HepG2 (cell line): ENCODE data around the gene MLLT10. TPM values are rescaled to one million over a fixed set of nuclear protein-coding genes. Genes with fewer than 3 reads are reported as not detected.

Source experiments
- CAMTA2 ChIP-seq: sonication (generic); formaldehyde crosslinking; IDR thresholded peaks from 2 replicates; pipeline ENCODE4 v1.4.0; 2020; ENCODE audit warnings: mild to moderate bottlenecking, missing genetic modification reagents, borderline replicate concordance
- DZIP1 ChIP-seq: sonication (generic); formaldehyde crosslinking; IDR thresholded peaks from 2 replicates; pipeline ENCODE4 v1.5.0; 2020; ENCODE audit warnings: mild to moderate bottlenecking, missing genetic modification reagents
- ETV6 ChIP-seq: sonication (generic); formaldehyde crosslinking; conservative IDR thresholded peaks from 2 replicates; pipeline ENCODE4 v1.4.0; 2020; ENCODE audit warnings: missing genetic modification reagents
- KDM3A ChIP-seq: IDR thresholded peaks from 2 replicates; pipeline ENCODE4 v1.6.1; 2018; ENCODE audit warnings: low read depth, missing compliant biosample characterization
- LCORL ChIP-seq, 2 experiments: fragments of 450-650 bp in 1 of 2; sonication (generic) in 1 of 2; formaldehyde crosslinking in 1 of 2; IDR thresholded peaks; 2 replicates each; pipeline versions ENCODE4 v1.5.0 to v1.6.1; 2017 to 2020; ENCODE audit warnings: antibody characterized with exemption in 1 of 2, missing genetic modification reagents in 1 of 2
- MTF2 ChIP-seq: sonication (generic); formaldehyde crosslinking; IDR thresholded peaks from 2 replicates; pipeline ENCODE4 v1.5.0; 2020; ENCODE audit warnings: missing genetic modification reagents, borderline replicate concordance
- NCOA2 ChIP-seq: sonication (generic); formaldehyde crosslinking; IDR thresholded peaks from 2 replicates; pipeline ENCODE4 v1.8.0; 2022; ENCODE audit warnings: inconsistent platforms
- RBAK ChIP-seq: sonication (generic); formaldehyde crosslinking; IDR thresholded peaks from 2 replicates; pipeline ENCODE4 v1.5.1; 2020; ENCODE audit warnings: mild to moderate bottlenecking, missing genetic modification reagents
- RXRB ChIP-seq: IDR thresholded peaks from 2 replicates; pipeline ENCODE4 v1.6.1; 2016; ENCODE audit warnings: borderline replicate concordance, missing genetic modification reagents, missing compliant biosample characterization
- SALL1 ChIP-seq: sonication (generic); formaldehyde crosslinking; IDR thresholded peaks from 2 replicates; pipeline ENCODE4 v1.8.0; 2022; ENCODE audit warnings: mild to moderate bottlenecking, missing genetic modification reagents
- U2AF1 ChIP-seq: fragments of 200-400 bp; formaldehyde crosslinking; optimal IDR thresholded peaks from 2 replicates; pipeline ENCODE3; 2017; ENCODE audit warnings: mild to moderate bottlenecking, low read depth, low read length
- ZBTB21 ChIP-seq: sonication (generic); formaldehyde crosslinking; IDR thresholded peaks from 2 replicates; pipeline ENCODE4 v1.4.0; 2020; ENCODE audit warnings: missing genetic modification reagents
- ZNF101 ChIP-seq: sonication (generic); formaldehyde crosslinking; IDR thresholded peaks from 2 replicates; pipeline ENCODE4 v1.4.0; 2020; ENCODE audit warnings: mild to moderate bottlenecking, low read depth, missing genetic modification reagents, borderline replicate concordance
- ZNF234 ChIP-seq: sonication (generic); formaldehyde crosslinking; conservative IDR thresholded peaks from 2 replicates; pipeline ENCODE4 v1.5.1; 2020; ENCODE audit warnings: mild to moderate bottlenecking, missing genetic modification reagents
- ZNF274 ChIP-seq: sonication (generic); formaldehyde crosslinking; IDR thresholded peaks from 2 replicates; pipeline ENCODE4 v1.5.1; 2020; ENCODE audit warnings: mild to moderate bottlenecking, missing genetic modification reagents
- ZNF431 ChIP-seq: sonication (generic); formaldehyde crosslinking; IDR thresholded peaks from 2 replicates; pipeline ENCODE4 v1.9.0; 2022; ENCODE audit warnings: missing genetic modification reagents, low read depth, mild to moderate bottlenecking, borderline replicate concordance
- polyA plus RNA-seq, 8 experiments: library from polyadenylated mRNA; depleted of rRNA in 3 of 8; stranded (reverse) in 7 of 8; unstranded in 1 of 8; fragments of >200 nt; fragmentation: Illumina TruSeq in 4 of 8; extraction: Trizol in 4 of 8; gene quantifications; 2 replicates each; pipeline versions ENCODE4 v1.2.1 to v1.2.3, GENCODE V29; 2011 to 2016; ENCODE audit warnings: low read depth in 4 of 8, missing spikeins in 1 of 8, mixed read lengths in 1 of 8; ENCODE audit not compliant: insufficient read depth in 1 of 8
- total RNA-seq, 5 experiments: library from RNA; depleted of rRNA; stranded (reverse); fragments of >200 nt; fragmentation: Illumina TruSeq; extraction: Trizol; gene quantifications; 2 replicates each; pipeline ENCODE4 v1.2.3, GENCODE V29; 2016; ENCODE audit warnings: low read depth in 1 of 5
- TF ChIP-seq, protein P1 (sequence below): IDR thresholded peaks from 2 replicates; pipeline ENCODE4 v1.6.1; 2016; ENCODE audit warnings: mild to moderate bottlenecking
- TF ChIP-seq, protein P2 (sequence below): sonication (generic); formaldehyde crosslinking; conservative IDR thresholded peaks from 2 replicates; pipeline ENCODE4 v1.4.0; 2020; ENCODE audit warnings: missing genetic modification reagents
- TF ChIP-seq, protein P3 (sequence below): sonication (generic); formaldehyde crosslinking; IDR thresholded peaks from 2 replicates; pipeline ENCODE4 v1.5.1; 2020; ENCODE audit warnings: mild to moderate bottlenecking, missing genetic modification reagents, moderate library complexity

MLLT10 gene
- total and polyA plus RNA-seq, 2 of the 13 experiments (the other 11 are each of a cell fraction or from before 2014, with no cell fraction given), result 51.3 to 84.1 TPM

DNA sequence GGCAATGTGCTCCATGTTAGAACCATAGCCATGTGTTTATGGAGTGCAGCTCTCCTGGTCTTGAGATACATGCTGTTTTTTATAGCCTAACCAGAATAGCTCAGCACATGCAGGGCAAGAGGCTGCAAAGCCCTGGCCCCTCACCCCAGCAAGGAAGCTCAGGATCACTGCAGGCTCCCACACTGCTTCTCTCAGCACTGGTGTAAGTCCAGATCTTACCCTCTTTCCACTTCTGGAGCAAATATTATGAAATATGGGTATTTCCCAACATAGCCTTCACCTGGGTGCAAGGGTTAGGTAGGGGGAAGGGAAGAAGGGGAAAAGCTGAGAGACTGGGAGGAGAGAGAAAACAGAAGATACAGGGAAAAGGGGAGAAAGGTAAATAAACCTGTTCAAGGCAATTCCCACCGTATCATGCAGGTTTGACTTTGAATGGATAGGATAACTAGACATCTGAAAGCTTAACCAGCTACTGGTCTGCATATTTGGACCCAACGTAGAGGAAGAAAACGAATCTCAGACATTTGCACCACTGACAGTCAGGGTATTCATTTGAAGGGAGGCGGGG, 28.2 kb upstream of the MLLT10 start (continued):
- TF ChIP-seq ZNF101 (CRISPR knock-in tag), result no peak
- TF ChIP-seq, protein P1, sequence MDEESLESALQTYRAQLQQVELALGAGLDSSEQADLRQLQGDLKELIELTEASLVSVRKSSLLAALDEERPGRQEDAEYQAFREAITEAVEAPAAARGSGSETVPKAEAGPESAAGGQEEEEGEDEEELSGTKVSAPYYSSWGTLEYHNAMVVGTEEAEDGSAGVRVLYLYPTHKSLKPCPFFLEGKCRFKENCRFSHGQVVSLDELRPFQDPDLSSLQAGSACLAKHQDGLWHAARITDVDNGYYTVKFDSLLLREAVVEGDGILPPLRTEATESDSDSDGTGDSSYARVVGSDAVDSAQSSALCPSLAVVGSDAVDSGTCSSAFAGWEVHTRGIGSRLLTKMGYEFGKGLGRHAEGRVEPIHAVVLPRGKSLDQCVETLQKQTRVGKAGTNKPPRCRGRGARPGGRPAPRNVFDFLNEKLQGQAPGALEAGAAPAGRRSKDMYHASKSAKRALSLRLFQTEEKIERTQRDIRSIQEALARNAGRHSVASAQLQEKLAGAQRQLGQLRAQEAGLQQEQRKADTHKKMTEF (CRISPR knock-in tag), result peak; percentile 99
- TF ChIP-seq, protein P2, sequence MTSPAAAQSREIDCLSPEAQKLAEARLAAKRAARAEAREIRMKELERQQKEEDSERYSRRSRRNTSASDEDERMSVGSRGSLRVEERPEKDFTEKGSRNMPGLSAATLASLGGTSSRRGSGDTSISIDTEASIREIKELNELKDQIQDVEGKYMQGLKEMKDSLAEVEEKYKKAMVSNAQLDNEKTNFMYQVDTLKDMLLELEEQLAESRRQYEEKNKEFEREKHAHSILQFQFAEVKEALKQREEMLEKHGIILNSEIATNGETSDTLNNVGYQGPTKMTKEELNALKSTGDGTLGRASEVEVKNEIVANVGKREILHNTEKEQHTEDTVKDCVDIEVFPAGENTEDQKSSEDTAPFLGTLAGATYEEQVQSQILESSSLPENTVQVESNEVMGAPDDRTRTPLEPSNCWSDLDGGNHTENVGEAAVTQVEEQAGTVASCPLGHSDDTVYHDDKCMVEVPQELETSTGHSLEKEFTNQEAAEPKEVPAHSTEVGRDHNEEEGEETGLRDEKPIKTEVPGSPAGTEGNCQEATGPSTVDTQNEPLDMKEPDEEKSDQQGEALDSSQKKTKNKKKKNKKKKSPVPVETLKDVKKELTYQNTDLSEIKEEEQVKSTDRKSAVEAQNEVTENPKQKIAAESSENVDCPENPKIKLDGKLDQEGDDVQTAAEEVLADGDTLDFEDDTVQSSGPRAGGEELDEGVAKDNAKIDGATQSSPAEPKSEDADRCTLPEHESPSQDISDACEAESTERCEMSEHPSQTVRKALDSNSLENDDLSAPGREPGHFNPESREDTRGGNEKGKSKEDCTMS, result no peak
- no peak for TF ChIP-seq CAMTA2 (CRISPR knock-in tag)
- TF ChIP-seq RBAK, result no peak
- TF ChIP-seq ZNF234 (CRISPR knock-in tag), result 0 out of 2 replicates have a peak, but pooled peaks have one; percentile 3
- TF ChIP-seq RXRB (CRISPR knock-in tag), result peak; percentile 99
- TF ChIP-seq U2AF1, result no peak
- TF ChIP-seq ETV6 (CRISPR knock-in tag), result peak; percentile 86; the same call in 1 of the 2 replicates
- TF ChIP-seq KDM3A (CRISPR knock-in tag), result peak; percentile 94
- peak; percentile 74 for TF ChIP-seq ZBTB21 (CRISPR knock-in tag)
- TF ChIP-seq SALL1 (CRISPR knock-in tag), result peak; percentile 99
- no peak for TF ChIP-seq MTF2 (CRISPR knock-in tag)
- TF ChIP-seq ZNF274 (CRISPR knock-in tag), result peak; percentile 35; the same call in 1 of the 2 replicates
- TF ChIP-seq NCOA2, result peak; percentile 99
- no peak for TF ChIP-seq DZIP1 (CRISPR knock-in tag)
- TF ChIP-seq ZNF431 (CRISPR knock-in tag), result peak; percentile 37; the same call in 1 of the 2 replicates
- TF ChIP-seq, protein P3, sequence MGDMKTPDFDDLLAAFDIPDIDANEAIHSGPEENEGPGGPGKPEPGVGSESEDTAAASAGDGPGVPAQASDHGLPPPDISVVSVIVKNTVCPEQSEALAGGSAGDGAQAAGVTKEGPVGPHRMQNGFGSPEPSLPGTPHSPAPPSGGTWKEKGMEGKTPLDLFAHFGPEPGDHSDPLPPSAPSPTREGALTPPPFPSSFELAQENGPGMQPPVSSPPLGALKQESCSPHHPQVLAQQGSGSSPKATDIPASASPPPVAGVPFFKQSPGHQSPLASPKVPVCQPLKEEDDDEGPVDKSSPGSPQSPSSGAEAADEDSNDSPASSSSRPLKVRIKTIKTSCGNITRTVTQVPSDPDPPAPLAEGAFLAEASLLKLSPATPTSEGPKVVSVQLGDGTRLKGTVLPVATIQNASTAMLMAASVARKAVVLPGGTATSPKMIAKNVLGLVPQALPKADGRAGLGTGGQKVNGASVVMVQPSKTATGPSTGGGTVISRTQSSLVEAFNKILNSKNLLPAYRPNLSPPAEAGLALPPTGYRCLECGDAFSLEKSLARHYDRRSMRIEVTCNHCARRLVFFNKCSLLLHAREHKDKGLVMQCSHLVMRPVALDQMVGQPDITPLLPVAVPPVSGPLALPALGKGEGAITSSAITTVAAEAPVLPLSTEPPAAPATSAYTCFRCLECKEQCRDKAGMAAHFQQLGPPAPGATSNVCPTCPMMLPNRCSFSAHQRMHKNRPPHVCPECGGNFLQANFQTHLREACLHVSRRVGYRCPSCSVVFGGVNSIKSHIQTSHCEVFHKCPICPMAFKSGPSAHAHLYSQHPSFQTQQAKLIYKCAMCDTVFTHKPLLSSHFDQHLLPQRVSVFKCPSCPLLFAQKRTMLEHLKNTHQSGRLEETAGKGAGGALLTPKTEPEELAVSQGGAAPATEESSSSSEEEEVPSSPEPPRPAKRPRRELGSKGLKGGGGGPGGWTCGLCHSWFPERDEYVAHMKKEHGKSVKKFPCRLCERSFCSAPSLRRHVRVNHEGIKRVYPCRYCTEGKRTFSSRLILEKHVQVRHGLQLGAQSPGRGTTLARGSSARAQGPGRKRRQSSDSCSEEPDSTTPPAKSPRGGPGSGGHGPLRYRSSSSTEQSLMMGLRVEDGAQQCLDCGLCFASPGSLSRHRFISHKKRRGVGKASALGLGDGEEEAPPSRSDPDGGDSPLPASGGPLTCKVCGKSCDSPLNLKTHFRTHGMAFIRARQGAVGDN (CRISPR knock-in tag), result no peak
- no peak for TF ChIP-seq LCORL (IDR thresholded peaks at IDR 0.05)
- peak; percentile 91 for TF ChIP-seq LCORL (CRISPR knock-in tag; IDR thresholded peaks at IDR 0.05)
